AG20443 (cell line): Measurements from ENCODE around the gene GTF3C1.
"Not testable (repeated sequence)": the region's sequence is repeated elsewhere in the genome, so short reads cannot be mapped to it uniquely, and the experiment has no call there.

Source experiments
- DNase-seq: peaks from one replicate; pipeline ENCODE4 v3.0.0; 2012; ENCODE audit warnings: low spot score, mixed read lengths

Gene GTF3C1

DNA sequence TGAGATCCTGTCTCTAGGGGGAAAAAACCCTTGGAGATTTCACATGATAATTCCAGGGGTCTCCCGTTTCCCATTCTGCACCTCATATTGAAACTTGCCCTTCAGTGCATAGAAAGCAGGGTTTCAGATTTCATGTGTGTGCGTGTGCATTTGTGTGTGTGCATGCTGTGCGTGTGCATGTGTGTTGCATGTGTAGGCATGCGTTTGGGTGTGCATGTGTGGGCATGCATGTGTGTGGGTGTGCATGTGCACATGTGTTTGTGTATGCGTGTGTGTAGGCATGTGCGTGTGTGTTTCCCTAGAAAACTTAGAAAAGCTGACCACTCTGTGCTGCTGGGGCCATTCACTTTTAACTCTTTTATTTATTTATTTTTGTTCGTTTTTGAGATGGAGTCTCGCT is 107.7 kb downstream of the GTF3C1 start:
- no peak for DNase-seq

GRCh38 chr16:27441276-27441675 is 108.4 kb downstream of the GTF3C1 start:
- no peak for DNase-seq

DNA sequence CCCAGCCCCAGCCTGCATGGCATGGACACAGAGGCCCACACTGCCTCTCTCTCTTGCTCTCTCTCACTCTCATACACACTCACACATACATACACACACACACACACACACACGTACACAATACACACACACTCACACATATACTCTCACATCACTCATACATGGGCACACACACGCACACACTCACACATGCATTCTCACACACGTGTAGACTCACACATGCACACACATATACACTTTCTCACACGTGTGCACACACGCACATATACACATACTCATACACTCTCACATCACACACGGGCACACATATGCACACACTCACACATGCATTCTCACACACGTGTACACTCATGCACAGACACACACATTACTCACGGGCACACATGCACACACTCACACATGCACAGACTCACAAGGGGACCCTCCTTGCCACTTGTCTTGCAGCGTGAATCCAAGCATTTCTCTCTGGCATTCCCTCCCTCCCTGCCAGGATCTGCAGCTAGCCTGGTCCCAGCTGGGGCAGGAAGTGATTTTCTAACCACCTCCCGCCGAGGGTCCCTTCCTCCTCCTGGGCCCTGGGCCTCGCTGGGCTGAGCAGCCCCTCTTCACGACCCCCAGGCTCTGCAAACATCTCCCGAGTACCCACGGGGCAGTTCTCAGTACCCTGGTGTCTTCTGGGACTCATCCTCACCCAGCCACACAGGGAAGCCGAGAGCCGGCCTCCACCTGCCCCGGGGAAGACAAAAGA is 110.3 kb downstream of the GTF3C1 start:
- no peak for DNase-seq

DNA sequence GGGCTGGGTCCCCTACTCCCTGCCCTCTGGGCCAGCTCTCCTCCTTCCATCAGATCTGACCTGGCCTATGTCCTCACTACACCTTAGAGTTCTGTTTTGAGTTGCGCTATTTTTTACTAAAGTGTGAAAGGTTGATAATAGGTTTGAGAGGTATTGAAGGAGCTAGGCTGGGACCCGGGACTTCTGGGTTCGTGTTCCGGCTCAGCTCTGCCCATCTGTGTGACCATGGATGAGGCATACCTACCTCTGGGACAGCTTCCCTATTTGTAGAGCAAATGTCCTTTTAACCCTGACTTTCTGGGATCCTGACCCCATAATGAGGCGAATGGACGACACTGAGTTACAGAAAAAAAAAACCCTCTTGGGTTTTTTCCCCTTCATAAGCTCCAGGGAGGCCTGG is 111.8 kb downstream of the GTF3C1 start:
- DNase-seq, result no peak

- no peak for DNase-seq
Observed at GRCh38 chr16:27436921-27437650, 112.6 kb downstream of the GTF3C1 start.

DNA sequence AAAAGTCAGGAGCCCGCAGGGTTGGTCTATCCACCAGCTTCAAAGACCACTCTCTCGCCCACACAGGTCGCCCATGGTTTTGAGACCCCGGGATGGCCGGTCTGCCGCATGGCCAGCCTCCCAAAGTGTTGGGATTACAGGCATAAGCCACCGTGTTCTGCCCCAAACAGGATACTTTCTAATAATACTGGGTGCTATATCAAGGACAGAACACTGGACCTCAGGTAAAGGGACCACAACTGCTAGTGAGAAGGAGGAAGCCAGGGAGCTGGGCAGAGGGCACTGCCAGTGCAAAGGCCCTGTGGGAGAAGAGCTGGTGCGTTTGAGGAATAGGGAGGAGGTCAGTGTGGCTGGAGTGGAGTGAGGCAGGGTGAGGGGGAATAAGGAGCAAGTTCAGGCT is 113.6 kb downstream of the GTF3C1 start:
- DNase-seq, result no peak

DNA sequence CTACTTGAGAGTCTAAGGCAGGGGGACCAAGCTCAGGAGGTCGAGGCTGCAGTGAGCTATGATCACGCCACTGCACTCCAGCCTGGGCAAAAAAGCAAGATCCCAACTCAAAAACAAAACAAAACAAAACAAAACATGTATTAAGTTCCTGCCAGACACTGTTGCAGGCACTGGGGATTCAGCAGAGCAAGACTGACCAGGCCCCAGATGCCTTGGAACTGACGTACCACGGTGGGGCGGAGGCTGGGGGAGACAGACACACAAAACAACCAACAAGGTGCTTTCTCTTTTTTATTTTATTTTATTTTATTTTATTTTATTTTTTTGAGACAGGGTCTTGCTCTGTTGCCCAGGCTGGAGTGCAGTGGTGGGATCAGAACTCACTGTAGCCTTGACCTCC is 114.6 kb downstream of the GTF3C1 start:
- DNase-seq, result not testable (repeated sequence)

- no peak for DNase-seq
Observed at GRCh38 chr16:27434141-27435051, 115.3 kb downstream of the GTF3C1 start.

DNA sequence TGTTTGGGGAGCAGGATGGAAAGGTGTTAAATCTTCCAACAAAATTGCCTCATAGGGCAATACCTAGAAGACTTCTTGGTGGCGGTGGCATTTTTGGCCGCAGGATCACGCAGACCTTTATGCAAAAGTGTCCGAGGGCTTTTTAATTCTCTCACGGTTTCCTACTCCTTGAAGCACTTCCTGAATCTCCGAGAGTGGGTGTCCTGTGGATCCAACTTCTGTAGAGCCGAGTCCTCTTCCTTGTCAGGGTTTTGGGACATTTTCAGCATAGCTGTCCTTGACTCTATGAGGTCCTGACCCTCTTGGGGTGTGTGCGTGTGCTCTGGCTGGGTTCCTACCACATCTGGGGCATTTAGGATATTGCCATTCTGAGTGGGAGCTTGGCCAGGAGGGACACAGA is 116.1 kb downstream of the GTF3C1 start:
- DNase-seq, result no peak

GRCh38 chr16:27433191-27433590 is 116.5 kb downstream of the GTF3C1 start:
- DNase-seq, result not testable (repeated sequence)

GRCh38 chr16:27432558-27432957 is 117.2 kb downstream of the GTF3C1 start:
- peak; percentile 81 for DNase-seq

GRCh38 chr16:27431773-27432532 is 117.8 kb downstream of the GTF3C1 start:
- peak; percentile 69 for DNase-seq

GRCh38 chr16:27430923-27431484 is 118.7 kb downstream of the GTF3C1 start:
- DNase-seq, result no peak

DNA sequence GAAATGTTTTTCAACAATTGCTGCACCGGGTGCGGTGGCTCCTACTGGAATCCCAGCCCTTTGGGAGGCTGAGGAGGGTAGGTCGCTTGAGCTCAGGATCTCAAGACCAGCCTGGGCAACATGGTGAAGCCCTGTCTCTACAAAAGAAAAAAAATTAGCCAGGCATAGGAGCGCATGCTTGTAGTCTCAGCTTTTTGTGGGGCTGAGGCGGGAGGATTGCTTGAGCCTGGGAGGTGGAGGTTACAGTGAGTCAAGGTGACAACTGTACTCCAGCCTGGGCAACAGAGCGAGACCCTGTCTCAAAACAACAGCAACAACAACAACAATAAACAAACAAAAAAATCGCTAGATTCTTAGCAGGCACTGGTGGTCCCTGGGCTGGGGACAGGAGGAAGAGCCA is 119.2 kb downstream of the GTF3C1 start:
- DNase-seq, result no peak

GRCh38 chr16:27429981-27430441 is 119.7 kb downstream of the GTF3C1 start:
- DNase-seq, result no peak

DNA sequence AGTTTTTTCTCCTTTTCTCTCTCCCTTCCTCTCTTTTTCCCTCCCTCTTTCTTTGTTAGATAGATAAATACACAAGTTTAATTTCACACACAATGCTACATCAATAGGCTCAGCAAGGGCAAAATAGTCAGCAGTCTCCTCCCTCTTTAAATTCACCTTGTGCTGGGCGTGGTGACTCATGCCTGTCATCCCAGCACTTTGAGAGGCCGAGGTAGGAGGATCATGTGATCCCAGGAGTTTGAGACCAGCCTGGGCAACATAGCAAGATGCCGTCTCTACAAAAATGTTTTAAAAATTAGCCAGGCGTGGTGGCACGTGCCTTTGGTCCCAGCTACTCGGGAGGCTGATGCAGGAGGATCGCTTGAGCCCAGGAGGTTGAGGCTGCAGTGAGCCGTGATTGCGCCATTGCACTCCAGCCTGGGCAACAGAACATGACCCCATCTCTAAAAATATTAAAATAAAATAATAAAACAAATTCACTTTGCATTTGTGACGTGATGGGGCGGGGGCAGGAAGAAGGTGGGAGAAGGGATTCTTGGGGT is 120.3 kb downstream of the GTF3C1 start:
- no peak for DNase-seq

DNA sequence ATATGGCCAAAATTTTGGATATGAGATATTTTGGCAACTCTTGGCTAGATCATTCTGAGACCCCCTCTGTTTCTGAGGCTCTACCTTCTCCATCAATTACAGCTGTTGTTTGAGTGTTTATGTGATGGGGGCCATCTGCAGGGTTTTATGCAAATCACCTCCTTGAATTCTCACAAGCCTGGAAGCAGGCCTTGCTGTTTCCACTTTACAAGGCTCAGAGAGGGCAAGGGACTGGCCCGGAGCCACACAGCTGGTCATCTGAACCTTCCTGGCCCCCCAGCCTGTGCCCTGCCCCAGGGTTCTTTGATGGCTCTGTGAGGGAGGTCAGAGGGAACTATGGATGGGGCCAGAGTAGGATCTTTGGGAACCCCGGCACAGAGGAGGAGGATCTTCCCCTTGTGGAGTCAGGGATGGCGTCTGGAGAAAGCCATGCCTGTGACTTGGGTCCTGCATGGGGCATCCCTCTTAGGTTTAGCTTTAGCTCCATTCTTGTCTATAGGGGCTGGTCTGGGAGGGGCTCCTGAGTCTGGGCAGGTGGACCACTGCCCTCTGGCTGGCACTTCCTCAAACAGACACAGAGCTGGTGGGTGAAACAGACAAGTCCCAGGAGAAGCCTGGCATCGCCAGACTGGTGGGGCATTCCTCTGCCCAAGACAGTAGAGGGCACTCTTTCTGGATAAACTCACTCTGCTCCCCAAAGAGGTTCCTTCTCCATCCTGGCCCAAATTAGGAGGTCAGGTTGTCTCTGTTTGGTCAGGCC is 121.5 kb downstream of the GTF3C1 start:
- no peak for DNase-seq

DNA sequence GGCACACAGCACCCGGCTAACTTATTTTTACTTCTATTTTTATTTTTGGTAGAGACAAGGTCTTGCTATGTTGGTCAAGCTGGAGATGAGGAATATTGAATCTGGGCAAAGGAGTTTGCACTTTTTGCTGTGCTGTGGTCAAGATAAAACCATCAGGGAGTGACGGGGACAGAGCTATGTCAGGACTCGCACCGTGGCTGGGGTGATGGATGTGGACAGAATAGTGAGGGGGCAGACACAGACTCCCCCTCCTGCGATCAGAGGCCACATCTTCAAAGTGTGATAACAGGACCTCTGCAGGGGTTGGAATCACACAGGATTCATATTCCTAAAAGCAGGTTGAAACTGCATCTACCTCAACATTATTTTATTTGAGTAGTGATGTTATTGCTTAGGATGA is 122.2 kb downstream of the GTF3C1 start:
- no peak for DNase-seq

DNA sequence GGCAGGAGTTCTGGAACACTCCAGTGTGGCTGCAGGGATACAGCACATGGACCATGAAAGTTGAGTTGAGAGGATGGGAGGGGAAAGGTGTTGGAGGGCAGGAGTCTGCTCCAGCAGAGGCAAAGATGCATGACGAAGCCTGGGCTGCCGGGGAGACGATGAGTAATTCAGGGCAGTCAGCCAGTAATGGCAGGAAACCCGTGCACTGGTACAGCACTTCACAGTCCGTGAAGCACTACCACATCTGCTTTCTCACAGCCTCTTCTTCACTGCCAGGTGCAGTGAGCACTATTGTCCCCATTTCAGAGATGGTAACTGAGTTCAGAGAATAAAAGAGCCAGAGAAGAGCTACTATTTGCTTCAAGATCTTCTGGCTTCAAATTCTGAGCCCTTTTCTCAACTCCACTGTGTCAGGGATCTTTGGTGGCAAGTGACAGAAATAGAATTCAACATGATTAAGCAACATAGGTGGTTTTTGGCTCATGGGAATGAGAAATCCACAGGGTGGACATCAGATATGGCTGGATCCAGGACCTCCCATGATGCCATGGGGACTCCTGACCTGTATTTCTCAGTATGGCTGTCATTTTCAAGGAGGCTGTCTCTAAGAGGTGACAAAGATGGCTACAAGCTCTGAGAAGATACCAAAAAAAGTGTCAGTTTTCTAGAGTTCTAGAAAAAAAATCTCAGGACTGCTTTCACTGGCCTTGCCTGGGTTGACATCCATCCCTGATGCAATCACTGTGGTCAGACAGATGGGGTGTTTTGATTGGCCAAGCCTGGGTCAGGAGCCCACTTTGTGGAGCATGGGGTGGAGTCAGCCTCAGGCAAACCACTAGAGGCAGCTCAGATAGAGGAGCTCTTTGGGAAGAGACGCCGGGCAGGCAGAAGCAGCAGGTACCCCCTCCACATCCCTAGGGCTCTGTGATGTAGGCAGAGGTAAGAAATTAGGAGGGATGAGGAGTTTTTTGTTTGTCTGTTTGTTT is 123.0 kb downstream of the GTF3C1 start:
- peak; percentile 90 for DNase-seq
